ENCODE data around the gene GRIP1. TPM values are rescaled to one million over a fixed set of nuclear protein-coding genes. Genes with fewer than 3 reads are reported as not detected.

Gene GRIP1
- total and polyA plus RNA-seq, 2 of the 4 experiments (the other 2 are of a cell fraction): under 0.01 to 0.07 TPM

GRCh38 chr12:66397574-66398290, 281.1 kb downstream of the GRIP1 start:
- CTCF ChIA-PET: no interaction called here
- no peaks in the 10 kb centered on the region for H3K9me3 ChIP-seq (ENCODE audit: control insufficient read depth, insufficient read depth, low read length)
- no peak overlapping the region for H3K56ac ChIP-seq (ENCODE audit: extremely low read depth, insufficient read depth, low read length)
- no peaks in the 10 kb centered on the region for H3K79me1 ChIP-seq (ENCODE audit: low read depth in 1 of 2, low read length in 2 of 2)
- H3K18ac ChIP-seq (ENCODE audit: low read depth, low read length): no peak overlapping the region; the same call in 1 of the 2 replicates
- H3K36me3 ChIP-seq (ENCODE audit: control insufficient read depth, insufficient read depth, low read length): no peaks in the 10 kb centered on the region
- peak overlapping the region; percentile 69 for H2AFZ ChIP-seq (replicated peaks; ENCODE audit: low read length, poor library complexity)
- dilution Hi-C loops (cut with HindIII; ENCODE audit: low sequenced_read_pairs, unreplicated experiment) (no loop called here), intact Hi-C loops (cut with micrococcal nuclease) (no loop called here), in situ Hi-C loops (cut with MboI; ENCODE audit: low sequenced_read_pairs) (no loop called here)
- no peak overlapping the region for H3K9ac ChIP-seq (ENCODE audit: low read depth, low read length)
- no peaks in the 10 kb centered on the region for H4K20me1 ChIP-seq (ENCODE audit: insufficient read depth, low read length)
- H4K91ac ChIP-seq (ENCODE audit: insufficient read depth, low read depth, low read length): no peak overlapping the region
- no peaks in the 10 kb centered on the region for H3K27me3 ChIP-seq (ENCODE audit: control insufficient read depth, insufficient read depth, low read length)
- no peak overlapping the region for H3K4me3 ChIP-seq (ENCODE audit: insufficient read depth, low read depth, low read length)
- no peak overlapping the region for H3K14ac ChIP-seq (replicated peaks; ENCODE audit: low read depth, low read length)
- no peak overlapping the region for H4K5ac ChIP-seq (ENCODE audit: low read depth, low read length)
- H2BK20ac ChIP-seq (ENCODE audit: low read depth, low read length): no peak overlapping the region
- no peak overlapping the region for H2AK5ac ChIP-seq (ENCODE audit: low read depth, low read length)
- H3K4me1 ChIP-seq (ENCODE audit: control insufficient read depth, insufficient read depth, low read length): peaks cover 3% of the 10 kb centered on the region; the same call in 1 of the 2 replicates
- no peak overlapping the region for H3K23ac ChIP-seq (ENCODE audit: low read depth, low read length)
- no peak overlapping the region for H4K8ac ChIP-seq (ENCODE audit: low read depth in 2 of 2, low read length in 2 of 2)
- no peak overlapping the region for H3K4ac ChIP-seq (ENCODE audit: low read depth, low read length)
- DNase-seq (peak; percentile 36), ATAC-seq (ENCODE audit: low read depth) (no peak; the same call in 1 of the 2 replicates)
- 100% methylated on average over 1 of the region's 5 CpGs; no CpG with 5 or more reads in 1 of the 2 experiments for WGBS, 2 experiments (ENCODE audit: extremely low coverage in 2 of 2, insufficient read length in 1 of 2)
- no peak overlapping the region for H3K27ac ChIP-seq (ENCODE audit: insufficient read depth, low read length)
- no peak overlapping the region for H3K4me2 ChIP-seq (ENCODE audit: low read depth, low read length)
- H2BK15ac ChIP-seq (ENCODE audit: low read depth, low read length): no peak overlapping the region
- TF ChIP-seq CHD1 (IDR thresholded peaks at IDR 0.05; ENCODE audit: low read depth, low read length) (no peak), CEBPB (IDR thresholded peaks at IDR 0.05; ENCODE audit: low read depth, low read length) (peak; percentile 63)
- H3K9me1 ChIP-seq (ENCODE audit: insufficient read depth, low read length): peaks cover 6% of the 10 kb centered on the region
- POLR2A ChIA-PET (ENCODE audit: unreplicated experiment): no interaction called here
- BruUV-seq (replicated peaks): no TSS peak
- peak overlapping the region; percentile 50 for H2BK5ac ChIP-seq (ENCODE audit: low read depth, low read length, poor library complexity, severe bottlenecking)
- no peak overlapping the region for H2BK120ac ChIP-seq (ENCODE audit: low read depth, low read length)
- H2AK9ac ChIP-seq (replicated peaks; ENCODE audit: low read depth, low read length, poor library complexity): no peak overlapping the region
